GM12878 (cell line): ENCODE measurements around the gene PLCB4. TPM values are rescaled to one million over a fixed set of nuclear protein-coding genes. Genes with fewer than 3 reads are reported as not detected.

Experiments used
- ATAC-seq: fragments of 200-7000 bp; cut with Tn5 transposase; 3 replicates; pipeline ENCODE4 v1.9.1; 2020; ENCODE audit warnings: mild to moderate bottlenecking, moderate library complexity
- BruUV-seq: library from RNA; stranded (reverse); fragments of 400-500 nt; replicated peaks from 2 replicates; lab custom pipeline; 2021; lab: Mats Ljungman, UMichigan
- CTCF ChIA-PET: fragments of 300-600 bp; sonication (Branson Sonifier 250); formaldehyde crosslinking; extraction: SDS; loops from one replicate; lab custom pipeline; 2021; ENCODE audit warnings: inconsistent platforms; lab: Yijun Ruan, JAX
- POLR2A ChIA-PET: fragments of 350-600 bp; formaldehyde crosslinking; extraction: SDS; loops from one replicate; lab custom pipeline; 2021; ENCODE audit warnings: inconsistent platforms; lab: Charles Lee
- RAD21 ChIA-PET: fragments of 300-600 bp; sonication (Branson Sonifier 250); formaldehyde crosslinking; loops from one replicate; lab custom pipeline; 2023; ENCODE audit warnings: antibody characterized with exemption; ENCODE audit not compliant: unreplicated experiment; lab: Charles Lee
- SMC1A ChIA-PET: fragments of 300-600 bp; sonication (Branson Sonifier 250); formaldehyde crosslinking; loops from one replicate; lab custom pipeline; 2023; ENCODE audit not compliant: unreplicated experiment, uncharacterized antibody; lab: Charles Lee
- DNase-seq: peaks from one replicate; pipeline ENCODE4 v3.0.0-alpha.2; 2011; ENCODE audit warnings: low read depth, low spot score
- FAIRE-seq: peaks from 3 replicates; lab custom pipeline; 2011; peaks lifted over from hg19 to GRCh38; lab: Jason Lieb, UNC
- H2AFZ ChIP-seq: 2 replicates; pipeline ENCODE4 v1.6.0; 2011; ENCODE audit warnings: low read depth, low read length, control low read depth; ENCODE audit not compliant: control insufficient read depth
- H3K27ac ChIP-seq: 2 replicates; pipeline ENCODE4 v1.5.1; 2011; ENCODE audit warnings: control low read depth; ENCODE audit not compliant: control insufficient read depth, insufficient read depth
- H3K27me3 ChIP-seq, 2 experiments: replicated peaks in 1 of 2; 2 replicates each; pipeline versions ENCODE4 v1.6.0 to v1.6.1; 2011; ENCODE audit warnings: low read length in 1 of 2; ENCODE audit not compliant: control insufficient read depth in 2 of 2, insufficient read depth in 2 of 2
- H3K36me3 ChIP-seq, 2 experiments: 2 replicates each; pipeline ENCODE4 v1.5.1; 2011; ENCODE audit warnings: low read length in 1 of 2; ENCODE audit not compliant: control insufficient read depth in 2 of 2, insufficient read depth in 2 of 2
- H3K4me1 ChIP-seq: 2 replicates; pipeline ENCODE4 v1.6.1; 2011; ENCODE audit warnings: mild to moderate bottlenecking, low read length, moderate library complexity, mixed read lengths; ENCODE audit not compliant: control insufficient read depth, insufficient read depth
- H3K4me2 ChIP-seq: 2 replicates; pipeline ENCODE4 v1.6.0; 2011; ENCODE audit warnings: control low read depth; ENCODE audit not compliant: control insufficient read depth, insufficient read depth
- H3K4me3 ChIP-seq: fragments of 200-600 bp; sonication (generic); 2 replicates; pipeline ENCODE4 v1.5.1; 2016
- H3K79me2 ChIP-seq: 2 replicates; pipeline ENCODE4 v1.6.0; 2011; ENCODE audit warnings: low read length; ENCODE audit not compliant: control insufficient read depth, insufficient read depth
- H3K9ac ChIP-seq: 2 replicates; pipeline ENCODE4 v1.8.0; 2011; ENCODE audit warnings: low read length, control low read depth, mixed read lengths; ENCODE audit not compliant: control insufficient read depth, insufficient read depth
- H3K9me3 ChIP-seq: replicated peaks from 3 replicates; pipeline ENCODE4 v1.5.1; 2011; ENCODE audit warnings: mild to moderate bottlenecking, low read length; ENCODE audit not compliant: control insufficient read depth, insufficient read depth
- H4K20me1 ChIP-seq: 2 replicates; pipeline ENCODE4 v1.6.0; 2011; ENCODE audit not compliant: control insufficient read depth, insufficient read depth
- BHLHE40 ChIP-seq, 2 experiments: fragments of 450-650 bp in 1 of 2; IDR thresholded peaks; 2 replicates each; pipeline ENCODE4 v1.6.1; 2011 to 2017; ENCODE audit warnings: low read depth in 2 of 2, borderline replicate concordance in 1 of 2, improper control_type of control experiment in 1 of 2, low read length in 1 of 2, mild to moderate bottlenecking in 1 of 2
- ETV6 ChIP-seq, 2 experiments: fragments of 450-650 bp in 1 of 2; IDR thresholded peaks in 1 of 2; conservative IDR thresholded peaks in 1 of 2; 2 replicates each; pipeline ENCODE4 v1.6.1; 2014; ENCODE audit warnings: antibody characterized with exemption in 1 of 2, borderline replicate concordance in 1 of 2, low read depth in 1 of 2, mild to moderate bottlenecking in 1 of 2, moderate library complexity in 1 of 2
- HDGF ChIP-seq: fragments of 450-650 bp; IDR thresholded peaks from 2 replicates; pipeline ENCODE4 v1.6.1; 2016; ENCODE audit warnings: antibody characterized with exemption
- NFYB ChIP-seq: IDR thresholded peaks from 2 replicates; pipeline ENCODE4 v1.6.1; 2011; ENCODE audit warnings: low read depth, mild to moderate bottlenecking, low read length, improper control_type of control experiment, moderate library complexity; ENCODE audit not compliant: insufficient read depth
- RAD51 ChIP-seq: fragments of 450-650 bp; IDR thresholded peaks from 2 replicates; pipeline ENCODE4 v1.6.1; 2016; ENCODE audit warnings: moderate library complexity, mild to moderate bottlenecking, inconsistent platforms
- SP1 ChIP-seq: IDR thresholded peaks from one replicate; pipeline ENCODE4 v1.6.1; 2011; ENCODE audit warnings: low read depth, low read length
- YY1 ChIP-seq: IDR thresholded peaks from 2 replicates; pipeline ENCODE4 v1.6.1; 2011; ENCODE audit warnings: low read depth, mild to moderate bottlenecking, low read length
- WGBS: methylation state at CpG from one replicate; pipeline ENCODE4 v1.1.6; 2016; ENCODE audit warnings: low lambda C conversion rate; ENCODE audit not compliant: insufficient replicate concordance, insufficient coverage; ENCODE audit errors: missing lambda C conversion rate; 5-methylcytosine and 5-hydroxymethylcytosine counted together
- in situ Hi-C: fragments of 300-500 bp; cut with MboI; formaldehyde crosslinking; loops from 9 replicates; pipeline ENCODE4 v1.14.3; 2018; ENCODE audit warnings: mixed read lengths
- intact Hi-C: fragments of 100-400 bp; cut with micrococcal nuclease; formaldehyde crosslinking; loops from one replicate; pipeline ENCODE4 v1.14.2; 2022; ENCODE audit not compliant: unreplicated experiment
- polyA plus RNA-seq, 11 experiments: library from polyadenylated mRNA; depleted of rRNA in 4 of 11; unstranded in 6 of 11; stranded (reverse) in 5 of 11; fragments of >200 nt; fragmentation: Nextera tagmentation in 4 of 11; fragmentation: Illumina TruSeq in 1 of 11; extraction: Ambion mirVana in 4 of 11; extraction: Trizol in 1 of 11; gene quantifications; 1 replicate in 1 of 11; 2 replicates in 10 of 11; pipeline versions ENCODE4 v1.2.1 to v1.2.3, GENCODE V29; 2011 to 2016; ENCODE audit warnings: inconsistent platforms in 2 of 11, missing spikeins in 2 of 11, low read depth in 1 of 11
- total RNA-seq, 4 experiments: library from RNA; depleted of rRNA in 3 of 4; stranded (reverse); fragments of >200 nt in 3 of 4; fragmentation: Illumina TruSeq in 1 of 4; extraction: Trizol in 1 of 4; gene quantifications; 2 replicates each; pipeline versions ENCODE4 v1.2.1 to v1.2.3, GENCODE V29; 2013 to 2021
- TF ChIP-seq, protein P1 (sequence below): fragments of 450-650 bp; formaldehyde crosslinking; IDR thresholded peaks from 2 replicates; pipeline ENCODE4 v1.4.0; 2020; ENCODE audit warnings: mild to moderate bottlenecking, moderate library complexity
- TF ChIP-seq, protein P2 (sequence below): fragments of 450-650 bp; formaldehyde crosslinking; IDR thresholded peaks from 2 replicates; pipeline ENCODE4 v1.4.0; 2022; ENCODE audit warnings: mild to moderate bottlenecking, moderate library complexity

The PLCB4 gene
- total and polyA plus RNA-seq, 10 of the 15 experiments (the other 5 are each of a cell fraction or from before 2014, with no cell fraction given): not detected

GRCh38 chr20:9161311-9161710 is 92.4 kb downstream of the PLCB4 start:
- no peak for ATAC-seq
- SMC1A ChIA-PET: no interaction called here
- no peaks in the 10 kb centered on the region for H4K20me1 ChIP-seq
- TF ChIP-seq RAD51 (no peak), ETV6 (conservative IDR thresholded peaks at IDR 0.05 in 1 of 2, IDR thresholded peaks at IDR 0.05 in 1 of 2; ENCODE audit: borderline replicate concordance in 1 of 2, low read depth in 1 of 2) (no peak), BHLHE40 (IDR thresholded peaks at IDR 0.05; ENCODE audit: borderline replicate concordance in 1 of 2, low read depth in 2 of 2, low read length in 1 of 2) (no peak), YY1 (no peak), SP1 (no peak), HDGF (no peak), NFYB (no peak)
- TF ChIP-seq, protein P1, sequence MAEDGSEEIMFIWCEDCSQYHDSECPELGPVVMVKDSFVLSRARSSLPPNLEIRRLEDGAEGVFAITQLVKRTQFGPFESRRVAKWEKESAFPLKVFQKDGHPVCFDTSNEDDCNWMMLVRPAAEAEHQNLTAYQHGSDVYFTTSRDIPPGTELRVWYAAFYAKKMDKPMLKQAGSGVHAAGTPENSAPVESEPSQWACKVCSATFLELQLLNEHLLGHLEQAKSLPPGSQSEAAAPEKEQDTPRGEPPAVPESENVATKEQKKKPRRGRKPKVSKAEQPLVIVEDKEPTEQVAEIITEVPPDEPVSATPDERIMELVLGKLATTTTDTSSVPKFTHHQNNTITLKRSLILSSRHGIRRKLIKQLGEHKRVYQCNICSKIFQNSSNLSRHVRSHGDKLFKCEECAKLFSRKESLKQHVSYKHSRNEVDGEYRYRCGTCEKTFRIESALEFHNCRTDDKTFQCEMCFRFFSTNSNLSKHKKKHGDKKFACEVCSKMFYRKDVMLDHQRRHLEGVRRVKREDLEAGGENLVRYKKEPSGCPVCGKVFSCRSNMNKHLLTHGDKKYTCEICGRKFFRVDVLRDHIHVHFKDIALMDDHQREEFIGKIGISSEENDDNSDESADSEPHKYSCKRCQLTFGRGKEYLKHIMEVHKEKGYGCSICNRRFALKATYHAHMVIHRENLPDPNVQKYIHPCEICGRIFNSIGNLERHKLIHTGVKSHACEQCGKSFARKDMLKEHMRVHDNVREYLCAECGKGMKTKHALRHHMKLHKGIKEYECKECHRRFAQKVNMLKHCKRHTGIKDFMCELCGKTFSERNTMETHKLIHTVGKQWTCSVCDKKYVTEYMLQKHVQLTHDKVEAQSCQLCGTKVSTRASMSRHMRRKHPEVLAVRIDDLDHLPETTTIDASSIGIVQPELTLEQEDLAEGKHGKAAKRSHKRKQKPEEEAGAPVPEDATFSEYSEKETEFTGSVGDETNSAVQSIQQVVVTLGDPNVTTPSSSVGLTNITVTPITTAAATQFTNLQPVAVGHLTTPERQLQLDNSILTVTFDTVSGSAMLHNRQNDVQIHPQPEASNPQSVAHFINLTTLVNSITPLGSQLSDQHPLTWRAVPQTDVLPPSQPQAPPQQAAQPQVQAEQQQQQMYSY (CRISPR knock-in tag): no peak
- TF ChIP-seq, protein P2, sequence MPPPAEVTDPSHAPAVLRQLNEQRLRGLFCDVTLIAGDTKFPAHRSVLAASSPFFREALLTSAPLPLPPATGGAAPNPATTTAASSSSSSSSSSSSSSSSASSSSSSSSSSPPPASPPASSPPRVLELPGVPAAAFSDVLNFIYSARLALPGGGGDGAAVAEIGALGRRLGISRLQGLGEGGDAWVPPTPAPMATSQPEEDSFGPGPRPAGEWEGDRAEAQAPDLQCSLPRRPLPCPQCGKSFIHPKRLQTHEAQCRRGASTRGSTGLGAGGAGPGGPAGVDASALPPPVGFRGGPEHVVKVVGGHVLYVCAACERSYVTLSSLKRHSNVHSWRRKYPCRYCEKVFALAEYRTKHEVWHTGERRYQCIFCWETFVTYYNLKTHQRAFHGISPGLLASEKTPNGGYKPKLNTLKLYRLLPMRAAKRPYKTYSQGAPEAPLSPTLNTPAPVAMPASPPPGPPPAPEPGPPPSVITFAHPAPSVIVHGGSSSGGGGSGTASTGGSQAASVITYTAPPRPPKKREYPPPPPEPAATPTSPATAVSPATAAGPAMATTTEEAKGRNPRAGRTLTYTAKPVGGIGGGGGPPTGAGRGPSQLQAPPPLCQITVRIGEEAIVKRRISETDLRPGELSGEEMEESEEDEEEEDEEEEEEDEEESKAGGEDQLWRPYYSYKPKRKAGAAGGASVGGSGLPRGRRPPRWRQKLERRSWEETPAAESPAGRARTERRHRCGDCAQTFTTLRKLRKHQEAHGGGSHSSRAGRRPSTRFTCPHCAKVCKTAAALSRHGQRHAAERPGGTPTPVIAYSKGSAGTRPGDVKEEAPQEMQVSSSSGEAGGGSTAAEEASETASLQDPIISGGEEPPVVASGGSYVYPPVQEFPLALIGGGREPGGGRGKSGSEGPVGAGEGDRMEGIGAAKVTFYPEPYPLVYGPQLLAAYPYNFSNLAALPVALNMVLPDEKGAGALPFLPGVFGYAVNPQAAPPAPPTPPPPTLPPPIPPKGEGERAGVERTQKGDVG (CRISPR knock-in tag): no peak
- H3K36me3 ChIP-seq: no peaks in the 10 kb centered on the region
- H3K4me3 ChIP-seq: no peak overlapping the region
- no peaks in the 10 kb centered on the region; a peak in 1 of 4 replicates for H3K27me3 ChIP-seq
- no peaks in the 10 kb centered on the region for H3K4me1 ChIP-seq
- in situ Hi-C loops: no loop called here
- H3K9ac ChIP-seq: no peak overlapping the region
- DNase-seq: no peak
- intact Hi-C loops: no loop called here
- H3K4me2 ChIP-seq: no peak overlapping the region
- no TSS peak for BruUV-seq
- CTCF ChIA-PET: interaction anchor here (0.6 kb wide), 1 partner anchor 9 kb away, joined by 3 read pairs; no protein-coding TSS in a partner anchor
- FAIRE-seq: no peak
- H3K27ac ChIP-seq: no peak overlapping the region
- WGBS: 7% methylated on average over 4 of the region's 4 CpGs
- no peak overlapping the region for H2AFZ ChIP-seq
- POLR2A ChIA-PET: no interaction called here
- H3K9me3 ChIP-seq: no peaks in the 10 kb centered on the region
- RAD21 ChIA-PET: no interaction called here
- no peaks in the 10 kb centered on the region for H3K79me2 ChIP-seq
